A673 (cell line): Measurements from ENCODE around the gene PLVAP. TPM values are rescaled to one million over a fixed set of nuclear protein-coding genes. Genes with fewer than 3 reads are reported as not detected.

Source experiments
- BruUV-seq: library from RNA; stranded (reverse); fragments of 400-500 nt; replicated peaks from 2 replicates; lab custom pipeline; 2021; lab: Mats Ljungman, UMichigan
- CTCF ChIA-PET: fragments of 300-600 bp; sonication (Branson Sonifier 250); formaldehyde crosslinking; loops from one replicate; lab custom pipeline; 2022; ENCODE audit warnings: antibody characterized with exemption; lab: Charles Lee
- POLR2A ChIA-PET: fragments of 300-600 bp; sonication (Branson Sonifier 250); formaldehyde crosslinking; loops from one replicate; lab custom pipeline; 2022; ENCODE audit warnings: antibody characterized with exemption; ENCODE audit not compliant: low non-redundant PET; lab: Charles Lee
- DNase-seq: peaks from one replicate; pipeline ENCODE4 v3.0.0-alpha.2; 2015; ENCODE audit warnings: low spot score
- H3K27ac ChIP-seq: fragments of 200-600 bp; sonication (generic); 2 replicates; pipeline ENCODE4 v1.5.1; 2016; ENCODE audit warnings: mixed run types, low read depth, mild to moderate bottlenecking, mixed read lengths, antibody characterized with exemption, low read length; ENCODE audit not compliant: poor library complexity, severe bottlenecking
- H3K27me3 ChIP-seq: fragments of 200-600 bp; sonication (generic); replicated peaks from 2 replicates; pipeline ENCODE4 v1.6.1; 2017; ENCODE audit warnings: mixed run types, low read depth, mild to moderate bottlenecking, mixed read lengths, antibody characterized with exemption, low read length; ENCODE audit not compliant: insufficient read depth, poor library complexity
- H3K36me3 ChIP-seq: fragments of 200-600 bp; sonication (generic); 2 replicates; pipeline ENCODE4 v1.6.1; 2016; ENCODE audit warnings: mixed run types, mild to moderate bottlenecking, mixed read lengths, antibody characterized with exemption, low read length; ENCODE audit not compliant: insufficient read depth, poor library complexity, severe bottlenecking
- H3K4me1 ChIP-seq: fragments of 200-600 bp; sonication (generic); 2 replicates; pipeline ENCODE4 v1.6.1; 2017; ENCODE audit warnings: mixed run types, mild to moderate bottlenecking, mixed read lengths, antibody characterized with exemption, low read length; ENCODE audit not compliant: insufficient read depth, poor library complexity, severe bottlenecking
- H3K4me3 ChIP-seq: fragments of 200-600 bp; sonication (generic); 2 replicates; pipeline ENCODE4 v1.5.1; 2016; ENCODE audit warnings: low read depth, mixed run types, mild to moderate bottlenecking, mixed read lengths, low read length; ENCODE audit not compliant: poor library complexity, severe bottlenecking
- H3K9me3 ChIP-seq: fragments of 200-600 bp; sonication (generic); 2 replicates; pipeline ENCODE4 v1.6.1; 2016; ENCODE audit warnings: mixed run types, low read depth, mild to moderate bottlenecking, mixed read lengths, antibody characterized with exemption, low read length; ENCODE audit not compliant: poor library complexity, severe bottlenecking
- CTCF ChIP-seq: fragments of 300-800, 200-600 bp; sonication (generic); conservative IDR thresholded peaks from 2 replicates; pipeline ENCODE4 v1.5.1; 2017; ENCODE audit warnings: low read depth, mild to moderate bottlenecking, antibody characterized with exemption, low read length, moderate library complexity, mixed read lengths
- EZH2 ChIP-seq: fragments of 200-600 bp; sonication (generic); IDR thresholded peaks from 2 replicates; pipeline ENCODE4 v1.6.1; 2017; ENCODE audit warnings: borderline replicate concordance, low read depth, mild to moderate bottlenecking, mixed read lengths, antibody characterized with exemption, low read length; ENCODE audit not compliant: poor library complexity, severe bottlenecking
- intact Hi-C: fragments of 100-400 bp; cut with micrococcal nuclease; formaldehyde crosslinking; loops from one replicate; pipeline ENCODE4 v1.10.0; 2022; ENCODE audit not compliant: unreplicated experiment
- total RNA-seq: library from RNA; stranded (reverse); gene quantifications from 2 replicates; pipeline ENCODE4 v1.2.3, GENCODE V29; 2021

Gene PLVAP
- total RNA-seq, 1 experiment from 2014 or later = 0.24 TPM

DNA sequence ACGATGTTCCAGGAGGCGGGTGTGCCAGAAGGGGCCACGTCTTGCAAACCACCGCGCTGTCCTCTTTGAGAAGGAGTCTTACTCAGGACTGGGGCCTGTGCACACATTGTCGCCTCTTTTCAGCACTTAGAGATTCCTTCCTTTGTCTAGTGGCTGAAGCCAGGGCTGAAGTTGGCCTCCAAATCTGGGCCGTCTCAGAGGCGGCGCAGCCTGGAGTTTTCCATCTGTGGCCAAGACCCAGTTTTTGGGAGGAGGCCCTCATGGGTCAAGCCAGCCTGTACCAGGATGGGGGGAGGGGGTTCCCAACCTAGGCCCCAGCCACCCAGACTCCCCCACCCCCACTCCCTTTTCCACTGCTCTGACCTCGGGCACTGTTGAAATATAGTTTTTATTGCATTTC, 54.3 kb downstream of the PLVAP start:
- Histone ChIP-seq H3K4me1 (no peaks in the 10 kb centered on the region), H3K36me3 (peaks cover 17% of the 10 kb centered on the region), H3K9me3 (no peaks in the 10 kb centered on the region), H3K4me3 (no peak overlapping the region), H3K27me3 (no peaks in the 10 kb centered on the region), H3K27ac (peak overlapping the region; percentile 50)
- CTCF ChIA-PET = interaction anchor here (0.5 kb wide), 1 partner anchor 94 kb away, joined by 6 read pairs; no protein-coding TSS in a partner anchor
- no peak for DNase-seq
- TF ChIP-seq EZH2 = no peak
- no peak for TF ChIP-seq CTCF
- POLR2A ChIA-PET = no interaction called here
- intact Hi-C loops = no loop called here
- BruUV-seq = no TSS peak

- Histone ChIP-seq H3K4me3 (no peak overlapping the region), H3K4me1 (no peaks in the 10 kb centered on the region), H3K36me3 (peaks cover 11% of the 10 kb centered on the region), H3K9me3 (no peaks in the 10 kb centered on the region), H3K27me3 (no peaks in the 10 kb centered on the region), H3K27ac (no peak overlapping the region)
- ChIA-PET POLR2A (no interaction called here), CTCF (interaction anchor here (0.5 kb wide), 1 partner anchor 95 kb away, joined by 6 read pairs; no protein-coding TSS in a partner anchor)
- intact Hi-C loops = no loop called here
- no peak for TF ChIP-seq CTCF
- DNase-seq = no peak
- BruUV-seq = no TSS peak
Measured at GRCh38 chr19:17321655-17322489, 55.3 kb downstream of the PLVAP start.

GRCh38 chr19:17320435-17320834, 56.7 kb downstream of the PLVAP start:
- Histone ChIP-seq H3K4me3 (no peak overlapping the region), H3K27me3 (no peaks in the 10 kb centered on the region), H3K27ac (no peak overlapping the region), H3K36me3 (peaks cover 18% of the 10 kb centered on the region), H3K9me3 (no peaks in the 10 kb centered on the region), H3K4me1 (no peaks in the 10 kb centered on the region)
- DNase-seq = no peak
- CTCF ChIA-PET = no interaction called here
- TF ChIP-seq CTCF (no peak), EZH2 (no peak)
- POLR2A ChIA-PET = no interaction called here
- intact Hi-C loops = no loop called here
- no TSS peak for BruUV-seq
